Neural cell (in vitro differentiated cells): Measurements from ENCODE around the gene NKX1-2.

Experiments used
- EP300 ChIP-seq: fragments of 450-650 bp; conservative IDR thresholded peaks from 2 replicates; pipeline ENCODE4 v1.6.1; 2014; ENCODE audit warnings: antibody characterized with exemption, mild to moderate bottlenecking, moderate library complexity; ENCODE audit not compliant: poor library complexity, severe bottlenecking
- EZH2 ChIP-seq: fragments of 200-600, 300-800 bp; shearing (Covaris generic), sonication (generic); IDR thresholded peaks from 2 replicates; pipeline ENCODE4 v1.6.1; 2014; ENCODE audit warnings: antibody characterized with exemption, low read length, borderline replicate concordance, mild to moderate bottlenecking; ENCODE audit not compliant: insufficient read depth, poor library complexity, severe bottlenecking
- MXI1 ChIP-seq: fragments of 450-650 bp; conservative IDR thresholded peaks from 2 replicates; pipeline ENCODE4 v1.6.1; 2014; ENCODE audit warnings: antibody characterized with exemption, mild to moderate bottlenecking; ENCODE audit not compliant: poor library complexity, severe bottlenecking
- POLR2AphosphoS5 ChIP-seq: IDR thresholded peaks from 2 replicates; pipeline ENCODE4 v1.6.1; 2012
- RAD21 ChIP-seq: fragments of 450-650 bp; conservative IDR thresholded peaks from 2 replicates; pipeline ENCODE4 v1.6.1; 2014; ENCODE audit warnings: antibody characterized with exemption, mild to moderate bottlenecking, moderate library complexity
- SMC3 ChIP-seq: fragments of 450-650 bp; conservative IDR thresholded peaks from 2 replicates; pipeline ENCODE4 v1.6.1; 2014; ENCODE audit warnings: antibody characterized with exemption, mild to moderate bottlenecking, moderate library complexity; ENCODE audit not compliant: poor library complexity
- TAF1 ChIP-seq: IDR thresholded peaks from 2 replicates; pipeline ENCODE4 v1.6.1; 2012; ENCODE audit warnings: low read depth
- TF ChIP-seq, protein P1 (sequence below): fragments of 450-650 bp; IDR thresholded peaks from 2 replicates; pipeline ENCODE4 v1.5.1; 2014; ENCODE audit warnings: antibody characterized with exemption, mild to moderate bottlenecking, moderate library complexity; ENCODE audit not compliant: poor library complexity, severe bottlenecking
- TF ChIP-seq, protein P2 (sequence below): IDR thresholded peaks from 2 replicates; pipeline ENCODE4 v1.6.1; 2012; ENCODE audit warnings: borderline replicate concordance

DNA sequence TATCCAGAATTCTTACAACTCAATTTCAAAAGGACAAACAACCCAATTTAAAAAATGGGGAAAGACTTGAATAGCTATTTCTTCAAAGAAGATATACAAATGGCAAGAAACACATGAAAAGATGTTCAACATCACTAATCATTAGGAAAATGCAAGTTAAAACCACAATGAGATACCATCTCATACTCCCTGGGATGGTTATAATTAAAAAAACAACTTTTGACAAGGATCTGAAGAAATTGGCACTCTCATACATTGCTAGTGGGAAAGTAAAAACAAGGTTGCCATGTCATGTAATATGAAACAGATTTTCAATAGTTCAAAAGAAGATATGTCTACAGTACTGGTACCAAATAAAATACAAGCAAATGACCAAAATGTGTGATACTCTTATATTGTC is 40.1 kb downstream of the NKX1-2 start:
- TF ChIP-seq RAD21 (no peak), SMC3 (no peak), TAF1 (no peak), EP300 (no peak), POLR2AphosphoS5 (no peak), EZH2 (no peak), MXI1 (no peak)
- TF ChIP-seq, protein P1, sequence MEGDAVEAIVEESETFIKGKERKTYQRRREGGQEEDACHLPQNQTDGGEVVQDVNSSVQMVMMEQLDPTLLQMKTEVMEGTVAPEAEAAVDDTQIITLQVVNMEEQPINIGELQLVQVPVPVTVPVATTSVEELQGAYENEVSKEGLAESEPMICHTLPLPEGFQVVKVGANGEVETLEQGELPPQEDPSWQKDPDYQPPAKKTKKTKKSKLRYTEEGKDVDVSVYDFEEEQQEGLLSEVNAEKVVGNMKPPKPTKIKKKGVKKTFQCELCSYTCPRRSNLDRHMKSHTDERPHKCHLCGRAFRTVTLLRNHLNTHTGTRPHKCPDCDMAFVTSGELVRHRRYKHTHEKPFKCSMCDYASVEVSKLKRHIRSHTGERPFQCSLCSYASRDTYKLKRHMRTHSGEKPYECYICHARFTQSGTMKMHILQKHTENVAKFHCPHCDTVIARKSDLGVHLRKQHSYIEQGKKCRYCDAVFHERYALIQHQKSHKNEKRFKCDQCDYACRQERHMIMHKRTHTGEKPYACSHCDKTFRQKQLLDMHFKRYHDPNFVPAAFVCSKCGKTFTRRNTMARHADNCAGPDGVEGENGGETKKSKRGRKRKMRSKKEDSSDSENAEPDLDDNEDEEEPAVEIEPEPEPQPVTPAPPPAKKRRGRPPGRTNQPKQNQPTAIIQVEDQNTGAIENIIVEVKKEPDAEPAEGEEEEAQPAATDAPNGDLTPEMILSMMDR: no peak
- TF ChIP-seq, protein P2, sequence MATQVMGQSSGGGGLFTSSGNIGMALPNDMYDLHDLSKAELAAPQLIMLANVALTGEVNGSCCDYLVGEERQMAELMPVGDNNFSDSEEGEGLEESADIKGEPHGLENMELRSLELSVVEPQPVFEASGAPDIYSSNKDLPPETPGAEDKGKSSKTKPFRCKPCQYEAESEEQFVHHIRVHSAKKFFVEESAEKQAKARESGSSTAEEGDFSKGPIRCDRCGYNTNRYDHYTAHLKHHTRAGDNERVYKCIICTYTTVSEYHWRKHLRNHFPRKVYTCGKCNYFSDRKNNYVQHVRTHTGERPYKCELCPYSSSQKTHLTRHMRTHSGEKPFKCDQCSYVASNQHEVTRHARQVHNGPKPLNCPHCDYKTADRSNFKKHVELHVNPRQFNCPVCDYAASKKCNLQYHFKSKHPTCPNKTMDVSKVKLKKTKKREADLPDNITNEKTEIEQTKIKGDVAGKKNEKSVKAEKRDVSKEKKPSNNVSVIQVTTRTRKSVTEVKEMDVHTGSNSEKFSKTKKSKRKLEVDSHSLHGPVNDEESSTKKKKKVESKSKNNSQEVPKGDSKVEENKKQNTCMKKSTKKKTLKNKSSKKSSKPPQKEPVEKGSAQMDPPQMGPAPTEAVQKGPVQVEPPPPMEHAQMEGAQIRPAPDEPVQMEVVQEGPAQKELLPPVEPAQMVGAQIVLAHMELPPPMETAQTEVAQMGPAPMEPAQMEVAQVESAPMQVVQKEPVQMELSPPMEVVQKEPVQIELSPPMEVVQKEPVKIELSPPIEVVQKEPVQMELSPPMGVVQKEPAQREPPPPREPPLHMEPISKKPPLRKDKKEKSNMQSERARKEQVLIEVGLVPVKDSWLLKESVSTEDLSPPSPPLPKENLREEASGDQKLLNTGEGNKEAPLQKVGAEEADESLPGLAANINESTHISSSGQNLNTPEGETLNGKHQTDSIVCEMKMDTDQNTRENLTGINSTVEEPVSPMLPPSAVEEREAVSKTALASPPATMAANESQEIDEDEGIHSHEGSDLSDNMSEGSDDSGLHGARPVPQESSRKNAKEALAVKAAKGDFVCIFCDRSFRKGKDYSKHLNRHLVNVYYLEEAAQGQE: no peak
